Thyroid gland (tissue), 4 donors: ENCODE results near the gene HIVEP1.

Source experiments
- POLR2A ChIP-seq, 2 donors: fragments of 450-650 bp; IDR thresholded peaks; one replicate each; pipeline ENCODE4 v1.6.1; 2017; ENCODE audit warnings: antibody characterized with exemption in 2 of 2, mild to moderate bottlenecking in 2 of 2, moderate library complexity in 1 of 2
- TF ChIP-seq, protein P1 (sequence below), 6 experiments: fragments of 200-600 bp in 3 of 6; fragments of 450-650 bp in 3 of 6; sonication (generic) in 3 of 6; IDR thresholded peaks; one replicate each; pipeline ENCODE4 v1.5.1; 2016 to 2019; ENCODE audit warnings: antibody characterized with exemption in 6 of 6, mild to moderate bottlenecking in 2 of 6, inconsistent platforms in 1 of 6, moderate library complexity in 1 of 6

DNA sequence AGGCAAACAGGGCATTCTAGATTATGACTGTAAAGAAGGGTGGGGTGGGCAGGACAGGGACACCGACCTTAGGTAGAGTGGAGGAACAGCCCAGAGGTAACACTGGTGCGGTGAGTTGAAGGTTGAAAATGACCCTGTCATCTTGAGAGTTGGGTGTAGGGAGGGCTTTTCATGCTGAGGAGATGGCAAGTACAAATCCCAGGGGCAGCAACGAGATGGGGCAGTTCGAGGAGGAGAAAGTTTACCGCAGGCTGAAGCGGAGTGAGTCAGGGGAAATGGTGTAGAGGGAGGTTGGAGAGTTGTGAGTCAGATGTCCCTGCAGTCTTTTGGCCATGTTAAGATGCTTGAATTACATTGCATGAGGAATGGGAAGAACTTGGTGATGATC, 101.1 kb downstream of the HIVEP1 start:
- TF ChIP-seq, protein P1, sequence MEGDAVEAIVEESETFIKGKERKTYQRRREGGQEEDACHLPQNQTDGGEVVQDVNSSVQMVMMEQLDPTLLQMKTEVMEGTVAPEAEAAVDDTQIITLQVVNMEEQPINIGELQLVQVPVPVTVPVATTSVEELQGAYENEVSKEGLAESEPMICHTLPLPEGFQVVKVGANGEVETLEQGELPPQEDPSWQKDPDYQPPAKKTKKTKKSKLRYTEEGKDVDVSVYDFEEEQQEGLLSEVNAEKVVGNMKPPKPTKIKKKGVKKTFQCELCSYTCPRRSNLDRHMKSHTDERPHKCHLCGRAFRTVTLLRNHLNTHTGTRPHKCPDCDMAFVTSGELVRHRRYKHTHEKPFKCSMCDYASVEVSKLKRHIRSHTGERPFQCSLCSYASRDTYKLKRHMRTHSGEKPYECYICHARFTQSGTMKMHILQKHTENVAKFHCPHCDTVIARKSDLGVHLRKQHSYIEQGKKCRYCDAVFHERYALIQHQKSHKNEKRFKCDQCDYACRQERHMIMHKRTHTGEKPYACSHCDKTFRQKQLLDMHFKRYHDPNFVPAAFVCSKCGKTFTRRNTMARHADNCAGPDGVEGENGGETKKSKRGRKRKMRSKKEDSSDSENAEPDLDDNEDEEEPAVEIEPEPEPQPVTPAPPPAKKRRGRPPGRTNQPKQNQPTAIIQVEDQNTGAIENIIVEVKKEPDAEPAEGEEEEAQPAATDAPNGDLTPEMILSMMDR (IDR thresholded peaks at IDR 0.05) = no peak
- TF ChIP-seq POLR2A (IDR thresholded peaks at IDR 0.05) = no peak
